Activated naive CD8-positive, alpha-beta T cell treated with anti-CD3 and anti-CD28 coated beads, Interleukin-2, amount 50 U/mL, for 24 hours (primary cell): Measurements from ENCODE around the gene UBL7.

Source experiments
- ATAC-seq: fragments of 150-1000 bp; cut with Tn5 transposase; one replicate; pipeline ENCODE4 v1.10.0; 2021
- DNase-seq: peaks from one replicate; pipeline ENCODE4 v3.0.0; 2021
- H3K27ac Mint-ChIP-seq: one replicate; pipeline ENCODE4 v1.8.0; 2021; ENCODE audit warnings: mild to moderate bottlenecking, mixed read lengths
- H3K27me3 Mint-ChIP-seq: one replicate; pipeline ENCODE4 v1.8.0; 2021; ENCODE audit warnings: mixed read lengths
- H3K36me3 Mint-ChIP-seq: one replicate; pipeline ENCODE4 v1.8.0; 2021; ENCODE audit warnings: low read depth, mixed read lengths
- H3K4me1 Mint-ChIP-seq: one replicate; pipeline ENCODE4 v1.8.0; 2021; ENCODE audit warnings: mixed read lengths
- H3K4me3 Mint-ChIP-seq: one replicate; pipeline ENCODE4 v1.8.0; 2021; ENCODE audit warnings: mild to moderate bottlenecking, moderate library complexity, mixed read lengths
- H3K9me3 Mint-ChIP-seq: one replicate; pipeline ENCODE4 v1.8.0; 2021; ENCODE audit warnings: mixed read lengths

Gene UBL7

DNA sequence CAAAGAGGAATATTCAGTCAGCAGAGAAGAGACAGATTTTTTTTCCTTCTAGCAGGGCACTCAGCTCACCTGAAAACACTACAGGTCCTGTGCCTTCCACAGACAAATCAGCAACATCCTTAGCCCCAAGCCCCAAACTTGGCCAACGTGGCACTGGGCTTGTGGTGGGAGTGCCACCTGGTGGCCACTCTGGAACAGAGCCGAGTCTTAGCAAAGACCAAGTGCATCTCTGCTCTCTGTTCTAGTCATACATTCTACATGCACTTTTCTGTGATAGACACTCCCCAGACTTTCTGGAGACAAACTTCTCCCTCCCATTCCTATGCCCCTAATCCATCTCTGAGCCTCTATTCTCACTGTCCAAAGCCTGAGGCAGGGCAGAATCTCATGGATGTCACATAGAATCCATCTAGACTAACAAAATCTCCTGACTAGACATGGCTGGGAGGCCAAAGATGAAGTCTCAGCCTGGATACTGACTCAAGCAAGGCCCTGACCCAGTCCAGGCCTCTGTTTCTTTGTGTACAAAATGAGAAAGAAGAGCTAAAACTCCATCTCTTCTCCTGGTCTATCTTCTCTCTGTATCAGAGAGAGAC is 22.1 kb downstream of the UBL7 start:
- Mint-ChIP-seq H3K27me3 (no peaks in the 10 kb centered on the region), H3K4me1 (peaks cover 41% of the 10 kb centered on the region), H3K27ac (peak overlapping the region; percentile 44), H3K4me3 (no peak overlapping the region), H3K9me3 (no peaks in the 10 kb centered on the region), H3K36me3 (no peaks in the 10 kb centered on the region)
- DNase-seq (peak; percentile 81), ATAC-seq (peak; percentile 80)

DNA sequence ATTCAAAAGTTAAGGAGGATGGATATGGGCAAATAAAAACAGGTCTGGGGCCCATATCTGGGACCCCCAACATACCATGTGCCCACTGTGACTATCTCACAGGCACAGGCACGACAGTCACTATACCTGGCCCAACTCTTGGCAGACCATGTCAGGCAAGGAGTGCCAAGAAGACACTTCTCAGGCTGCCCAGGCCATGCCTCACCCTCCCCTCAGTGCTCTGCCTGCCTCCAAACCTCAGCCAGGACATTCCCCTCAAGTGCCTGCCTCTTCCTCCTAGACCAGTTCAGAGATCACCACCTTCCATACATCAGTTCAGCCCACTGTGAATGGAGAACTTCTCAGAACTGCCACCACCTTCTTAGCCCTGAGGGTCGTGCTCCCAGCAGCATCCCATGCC is 22.8 kb downstream of the UBL7 start:
- no peaks in the 10 kb centered on the region for H3K36me3 Mint-ChIP-seq
- DNase-seq, result no peak
- H3K9me3 Mint-ChIP-seq, result no peaks in the 10 kb centered on the region
- H3K27me3 Mint-ChIP-seq, result no peaks in the 10 kb centered on the region
- no peak overlapping the region for H3K4me3 Mint-ChIP-seq
- H3K4me1 Mint-ChIP-seq, result peaks cover 41% of the 10 kb centered on the region
- ATAC-seq, result no peak
- H3K27ac Mint-ChIP-seq, result peak overlapping the region; percentile 44

DNA sequence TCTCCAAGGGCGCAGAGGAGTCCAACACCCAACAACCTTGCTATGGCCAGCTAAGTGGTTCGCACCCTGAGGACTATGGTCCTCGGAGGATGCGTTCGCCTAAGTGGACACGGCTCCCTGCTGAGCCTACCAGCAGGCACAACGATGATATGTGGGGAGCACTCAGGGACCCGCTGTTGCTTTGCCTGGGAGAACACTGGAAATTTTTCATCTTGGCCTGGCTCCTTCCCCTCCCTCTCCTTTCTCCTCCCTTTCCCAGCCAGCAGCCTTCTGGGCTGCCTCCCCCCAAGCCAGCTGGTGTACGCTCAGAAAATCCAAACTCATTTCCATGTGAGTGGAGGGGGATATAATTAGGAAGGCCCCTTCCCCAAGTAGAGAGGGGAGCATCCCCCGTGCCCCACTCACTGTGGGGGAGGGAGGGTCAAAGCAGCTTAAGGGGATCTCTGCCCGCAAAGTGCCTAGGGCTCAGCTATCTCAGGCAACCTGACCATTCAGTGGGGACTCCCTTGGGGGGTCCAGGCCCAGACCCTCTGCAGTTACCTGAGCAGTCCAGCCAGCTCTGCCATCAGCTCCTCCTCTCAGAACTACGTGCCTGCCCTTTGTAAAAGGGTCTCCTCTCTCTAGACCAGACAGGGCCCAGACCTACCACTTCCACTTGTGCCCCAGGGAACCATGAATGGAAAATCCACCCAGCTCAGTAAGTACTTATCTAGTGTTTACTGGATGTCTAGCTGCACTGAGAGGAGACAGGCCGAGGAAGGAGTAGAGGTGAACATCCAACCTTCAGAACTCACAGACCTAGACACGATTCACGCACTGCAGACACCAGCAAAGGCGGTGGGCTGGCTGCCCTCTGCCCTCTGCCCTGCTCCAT is 26.5 kb downstream of the UBL7 start:
- H3K27ac Mint-ChIP-seq, result peak overlapping the region; percentile 91
- ATAC-seq, result peak; percentile 9
- no peak for DNase-seq
- H3K9me3 Mint-ChIP-seq, result no peaks in the 10 kb centered on the region
- peaks cover 32% of the 10 kb centered on the region for H3K36me3 Mint-ChIP-seq
- peak overlapping the region; percentile 83 for H3K4me3 Mint-ChIP-seq
- H3K4me1 Mint-ChIP-seq, result peaks cover 67% of the 10 kb centered on the region
- no peaks in the 10 kb centered on the region for H3K27me3 Mint-ChIP-seq

DNA sequence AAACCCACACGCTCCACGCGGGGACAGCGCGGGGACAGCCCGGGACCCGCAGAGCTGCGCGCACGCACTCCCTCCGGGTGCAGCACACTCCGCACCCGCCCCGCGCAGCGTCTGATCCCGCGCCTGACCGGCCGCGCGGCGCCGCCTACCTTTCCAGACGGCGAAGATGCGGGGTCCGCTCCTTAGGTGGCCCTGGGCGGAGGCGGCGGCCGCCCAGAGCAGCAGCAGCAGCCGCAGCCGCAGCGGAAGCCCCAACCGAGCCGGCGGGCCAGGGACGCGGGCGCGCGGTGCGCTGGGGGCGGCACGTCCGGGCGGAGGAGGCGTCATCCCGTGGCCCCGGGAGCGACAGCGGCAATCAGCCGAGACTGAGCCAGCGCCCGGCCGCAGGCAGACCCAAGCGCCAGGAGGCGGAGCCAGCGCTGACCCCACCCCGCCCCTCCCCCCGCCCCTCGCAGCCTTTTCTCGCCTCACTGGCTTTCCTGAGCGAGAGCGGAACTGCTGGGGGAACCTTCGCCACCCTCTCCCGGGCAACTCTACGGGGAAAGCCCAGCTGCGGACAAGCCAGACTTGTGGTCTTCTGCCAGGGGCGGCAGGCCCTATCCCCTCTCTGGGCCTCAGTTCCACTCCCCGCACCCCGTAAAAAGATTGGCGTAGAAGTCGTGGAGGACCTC is 27.2 kb downstream of the UBL7 start, which contains the start of gene SEMA7A:
TSS of gene SEMA7A (minus strand) at position 367 of the 671 bp plus-strand sequence. CDS start at position 327, 40 bp downstream.
- H3K27me3 Mint-ChIP-seq, result no peaks in the 10 kb centered on the region
- H3K4me1 Mint-ChIP-seq, result peaks cover 74% of the 10 kb centered on the region

DNA sequence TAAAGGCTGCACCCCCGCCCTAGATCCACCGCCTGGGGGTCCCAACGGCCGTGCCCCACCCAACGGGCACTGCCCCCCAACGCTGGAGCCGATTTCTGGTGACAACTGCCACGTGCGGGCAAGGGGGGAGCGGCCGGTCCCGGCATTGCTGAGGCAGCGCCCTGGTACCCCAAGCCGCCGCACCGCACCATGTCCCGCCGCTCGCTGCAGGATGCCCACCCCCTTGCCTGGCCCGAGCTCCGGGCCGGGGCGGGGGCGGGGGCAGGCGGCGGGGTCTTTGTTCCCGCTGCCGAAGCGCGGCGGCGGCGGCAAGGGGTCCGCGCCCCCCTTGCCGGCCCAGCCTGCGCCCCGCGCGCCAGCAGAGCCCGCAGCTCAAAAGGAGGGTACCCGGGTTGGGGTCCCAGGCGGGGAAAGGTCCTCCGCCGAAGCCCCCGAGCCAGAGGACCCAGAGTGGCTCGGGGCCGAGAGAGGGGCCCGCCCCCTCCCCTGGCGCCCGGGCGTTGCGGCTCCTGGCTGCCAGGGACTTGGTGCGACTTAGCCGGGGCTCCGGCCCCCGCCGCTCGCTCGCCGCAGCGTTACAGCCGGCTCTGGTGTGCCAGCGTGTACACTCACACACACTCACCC is 27.9 kb downstream of the UBL7 start:
- peak overlapping the region; percentile 93 for H3K27ac Mint-ChIP-seq
- peaks cover 74% of the 10 kb centered on the region for H3K4me1 Mint-ChIP-seq
- peaks cover 45% of the 10 kb centered on the region for H3K36me3 Mint-ChIP-seq
- H3K27me3 Mint-ChIP-seq, result no peaks in the 10 kb centered on the region
- ATAC-seq (no peak), DNase-seq (no peak)
- H3K9me3 Mint-ChIP-seq, result no peaks in the 10 kb centered on the region
- peak overlapping the region; percentile 94 for H3K4me3 Mint-ChIP-seq

More for the DNA sequence above, 27.2 kb downstream of the UBL7 start, which contains the start of gene SEMA7A:
- Mint-ChIP-seq H3K27ac (peak within 1 kb of the TSS; percentile 93), H3K36me3 (peaks cover 40% of the 10 kb centered on the region), H3K9me3 (no peaks in the 10 kb centered on the region), H3K4me3 (peak within 1 kb of the TSS; percentile 94)
- DNase-seq, result peak; percentile 87
- ATAC-seq, result peak; percentile 79

DNA sequence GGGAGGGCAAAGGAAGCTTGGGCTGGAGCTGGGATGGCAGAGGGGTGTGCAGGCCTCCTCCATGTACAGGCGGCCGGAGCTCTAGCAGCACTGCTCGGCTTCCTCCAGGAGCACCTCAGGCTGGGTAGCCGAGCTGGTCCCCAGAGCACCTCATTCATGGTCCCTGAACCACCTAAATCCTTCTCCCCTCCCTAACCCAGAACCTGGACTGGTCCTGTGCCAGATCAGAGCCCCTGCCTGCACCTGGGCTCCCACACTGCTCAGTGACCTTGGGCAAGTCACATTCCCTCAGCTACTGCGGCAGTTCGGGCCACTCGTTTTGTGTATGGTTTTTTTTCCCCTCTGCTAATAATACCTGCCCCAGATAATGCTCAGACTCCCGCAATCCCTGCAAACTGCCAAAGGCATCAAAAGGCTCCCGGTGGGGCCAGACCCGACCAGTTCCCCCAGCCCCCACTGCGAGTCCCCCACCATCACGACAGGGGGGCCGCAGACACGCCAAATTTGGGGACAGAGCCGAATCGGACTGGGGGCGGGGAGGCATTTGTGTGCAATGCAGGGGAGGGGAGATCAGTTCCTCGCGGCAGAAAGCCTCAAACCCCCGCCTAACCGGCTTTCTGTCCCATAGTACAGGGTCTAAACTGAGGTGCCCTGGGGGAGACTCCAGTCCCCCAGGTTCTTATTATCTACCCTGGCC is 28.5 kb downstream of the UBL7 start:
- DNase-seq, result no peak
- Mint-ChIP-seq H3K27ac (peak overlapping the region; percentile 93), H3K4me1 (peaks cover 78% of the 10 kb centered on the region), H3K36me3 (peaks cover 51% of the 10 kb centered on the region), H3K27me3 (no peaks in the 10 kb centered on the region), H3K4me3 (peak overlapping the region; percentile 94), H3K9me3 (no peaks in the 10 kb centered on the region)
- no peak for ATAC-seq

DNA sequence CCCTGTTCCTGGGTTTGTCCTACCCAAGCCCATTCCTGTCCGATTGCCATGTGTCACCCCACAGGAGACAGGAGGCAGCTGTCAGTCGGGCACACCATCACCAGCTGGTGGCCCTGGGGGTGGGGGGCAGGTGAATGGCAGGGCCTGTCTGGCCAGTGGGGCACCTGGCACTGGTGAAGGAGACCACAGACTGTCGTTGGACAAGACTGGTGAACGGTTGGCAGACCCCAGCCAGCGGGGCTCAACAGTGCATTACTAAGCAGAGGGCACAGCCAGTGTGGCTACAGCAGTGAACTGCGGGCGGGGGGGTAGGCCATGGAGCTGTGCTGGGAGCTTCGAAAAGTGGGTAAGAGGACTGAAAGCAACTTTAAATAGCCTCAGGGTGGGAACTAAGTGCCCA is 29.3 kb downstream of the UBL7 start:
- ATAC-seq, result no peak
- DNase-seq, result peak; percentile 43
- no peaks in the 10 kb centered on the region for H3K27me3 Mint-ChIP-seq
- peaks cover 59% of the 10 kb centered on the region for H3K36me3 Mint-ChIP-seq
- H3K27ac Mint-ChIP-seq, result peak overlapping the region; percentile 93
- H3K4me3 Mint-ChIP-seq, result peak overlapping the region; percentile 94
- no peaks in the 10 kb centered on the region for H3K9me3 Mint-ChIP-seq
- H3K4me1 Mint-ChIP-seq, result peaks cover 81% of the 10 kb centered on the region

DNA sequence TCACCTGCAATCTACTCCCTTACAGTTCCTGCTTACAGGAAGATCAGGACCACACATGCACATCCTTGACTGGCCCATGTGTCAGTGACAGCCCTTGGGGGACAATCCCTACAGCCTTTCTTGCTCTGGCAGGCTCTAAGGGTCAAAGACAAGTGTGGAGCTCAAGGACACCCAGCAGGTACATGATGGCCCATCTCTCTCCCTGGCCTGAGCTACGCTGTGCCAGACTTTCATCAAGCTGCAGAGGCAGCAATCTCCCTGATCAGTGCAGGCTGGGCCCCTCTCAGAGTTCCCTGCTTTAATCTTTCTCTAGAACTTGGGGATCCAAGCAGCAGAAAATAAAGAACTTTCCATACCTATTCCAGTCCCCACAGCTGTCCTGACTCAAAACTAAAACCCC is 29.8 kb downstream of the UBL7 start:
- H3K9me3 Mint-ChIP-seq, result no peaks in the 10 kb centered on the region
- ATAC-seq, result no peak
- peaks cover 65% of the 10 kb centered on the region for H3K36me3 Mint-ChIP-seq
- H3K4me1 Mint-ChIP-seq, result peaks cover 81% of the 10 kb centered on the region
- no peak for DNase-seq
- no peaks in the 10 kb centered on the region for H3K27me3 Mint-ChIP-seq
- peak overlapping the region; percentile 94 for H3K4me3 Mint-ChIP-seq
- H3K27ac Mint-ChIP-seq, result peak overlapping the region; percentile 93

DNA sequence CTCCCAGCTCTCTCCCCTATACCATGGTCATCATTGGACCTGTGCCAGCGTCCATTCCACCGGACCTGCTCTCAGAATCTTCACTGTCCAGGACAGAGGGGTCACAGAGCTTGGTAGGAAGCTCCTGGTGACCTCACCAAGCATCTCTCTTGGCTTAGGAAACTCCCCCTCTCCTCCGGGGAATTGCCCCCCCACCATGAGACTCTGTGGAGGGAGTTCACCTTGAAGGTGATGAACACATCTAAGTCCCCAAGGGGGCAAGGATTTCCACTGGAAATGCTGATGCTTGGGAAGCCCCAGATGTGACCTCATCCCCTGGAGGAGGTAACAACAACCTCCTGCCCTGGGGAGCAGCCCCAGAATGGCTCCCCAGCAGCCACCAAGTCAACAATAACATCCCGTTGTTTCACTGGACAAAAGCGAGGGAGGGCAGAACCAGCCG is 30.4 kb downstream of the UBL7 start:
- peak overlapping the region; percentile 94 for H3K4me3 Mint-ChIP-seq
- peak overlapping the region; percentile 93 for H3K27ac Mint-ChIP-seq
- H3K4me1 Mint-ChIP-seq, result peaks cover 81% of the 10 kb centered on the region
- H3K9me3 Mint-ChIP-seq, result no peaks in the 10 kb centered on the region
- DNase-seq, result peak; percentile 51
- ATAC-seq, result peak; percentile 26
- no peaks in the 10 kb centered on the region for H3K27me3 Mint-ChIP-seq
- peaks cover 70% of the 10 kb centered on the region for H3K36me3 Mint-ChIP-seq

DNA sequence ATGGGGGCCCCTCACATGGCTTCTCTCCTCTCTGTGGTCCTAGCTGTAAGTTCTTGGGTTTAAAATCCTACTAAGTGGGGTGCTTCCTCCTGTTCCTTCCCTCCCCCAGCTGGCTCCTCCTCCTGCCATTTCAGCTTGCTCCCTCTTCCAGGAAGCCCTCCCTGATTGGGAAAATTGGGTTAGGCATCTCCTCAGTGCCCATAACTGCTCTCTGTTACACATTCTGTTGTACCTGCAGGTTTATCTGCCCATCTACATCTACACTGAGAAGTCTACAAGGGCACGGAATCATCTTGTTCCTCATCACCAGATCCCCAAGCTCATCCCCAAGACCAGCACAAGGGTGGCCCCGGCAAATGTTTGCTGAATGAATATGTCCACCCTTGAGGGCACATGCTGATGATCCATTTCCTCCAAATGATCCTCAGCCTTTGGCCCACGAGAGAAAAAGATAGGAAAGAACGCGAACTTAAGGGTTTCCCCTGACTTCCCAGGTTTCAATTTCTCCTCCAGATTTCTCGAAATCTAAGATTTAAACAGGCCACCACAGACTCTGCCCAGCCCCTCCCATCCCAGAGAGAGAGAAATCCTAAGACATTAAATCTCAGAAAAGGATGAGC is 31.1 kb downstream of the UBL7 start:
- Mint-ChIP-seq H3K4me3 (peak overlapping the region; percentile 94), H3K27me3 (no peaks in the 10 kb centered on the region), H3K9me3 (no peaks in the 10 kb centered on the region), H3K36me3 (peaks cover 72% of the 10 kb centered on the region), H3K27ac (peak overlapping the region; percentile 93), H3K4me1 (peaks cover 81% of the 10 kb centered on the region)
- ATAC-seq, result no peak
- DNase-seq, result no peak

DNA sequence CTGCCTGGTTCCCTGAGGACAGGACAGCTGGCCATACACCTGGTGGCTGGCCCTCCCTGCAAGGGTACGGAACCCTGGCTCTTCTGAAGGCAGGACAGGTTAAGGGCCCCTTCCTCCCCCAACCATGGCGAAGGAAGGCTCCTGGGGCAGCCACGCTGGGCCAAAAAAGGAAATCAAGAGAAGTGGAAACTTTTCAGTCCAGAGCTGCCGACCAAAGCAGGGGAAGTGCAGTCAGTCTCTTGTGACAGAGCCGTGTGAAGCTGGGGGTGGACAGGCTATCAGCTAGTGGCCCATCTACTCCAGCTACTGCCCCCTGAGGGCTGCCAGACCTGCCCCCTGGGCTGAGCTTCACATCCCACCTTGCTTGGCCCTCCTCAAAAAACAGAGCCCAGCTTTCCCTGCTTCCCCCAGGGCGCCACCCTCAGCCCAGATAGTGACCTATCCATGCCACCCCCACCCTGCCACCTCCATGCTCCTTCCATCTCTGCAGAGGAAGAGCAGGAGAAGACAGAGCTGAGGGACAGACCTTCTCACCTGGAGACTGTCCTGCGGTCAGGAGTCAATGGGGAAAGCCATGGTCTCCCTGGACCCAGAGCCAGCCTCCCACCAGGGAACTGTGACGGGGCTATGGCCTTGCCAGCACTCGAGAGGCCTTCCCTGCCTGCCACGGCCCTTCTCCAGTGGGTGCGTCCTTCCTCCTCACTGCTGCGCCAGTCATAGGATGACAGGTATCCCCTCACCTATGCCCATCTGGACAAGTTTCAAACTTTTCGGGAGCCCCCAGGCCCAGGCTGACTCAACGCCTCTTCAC is 31.8 kb downstream of the UBL7 start:
- ATAC-seq, result no peak
- H3K9me3 Mint-ChIP-seq, result no peaks in the 10 kb centered on the region
- peaks cover 76% of the 10 kb centered on the region for H3K36me3 Mint-ChIP-seq
- H3K27ac Mint-ChIP-seq, result peak overlapping the region; percentile 93
- peaks cover 81% of the 10 kb centered on the region for H3K4me1 Mint-ChIP-seq
- H3K27me3 Mint-ChIP-seq, result no peaks in the 10 kb centered on the region
- H3K4me3 Mint-ChIP-seq, result peak overlapping the region; percentile 94
- no peak for DNase-seq

DNA sequence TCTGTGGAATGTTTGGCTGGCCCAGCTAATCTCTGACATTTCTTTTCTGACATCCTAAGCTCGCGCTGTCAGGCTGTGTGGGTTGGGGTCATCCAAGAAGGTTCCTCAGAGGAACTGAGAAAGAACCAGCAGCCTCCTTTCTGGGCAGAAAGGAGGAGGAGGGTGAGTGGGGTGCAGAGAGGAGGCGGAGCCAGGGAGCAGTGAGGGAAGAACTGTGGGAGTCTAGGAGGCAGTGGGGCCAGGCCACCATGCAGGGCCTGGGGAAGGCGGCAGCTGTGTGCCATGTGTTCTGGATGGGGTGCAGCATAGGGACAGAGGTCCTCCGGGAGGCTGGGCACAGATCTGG is 32.5 kb downstream of the UBL7 start:
- peaks cover 83% of the 10 kb centered on the region for H3K36me3 Mint-ChIP-seq

More for the DNA sequence above, 32.5 kb downstream of the UBL7 start:
- ATAC-seq (no peak), DNase-seq (no peak)
- Mint-ChIP-seq H3K4me1 (peaks cover 86% of the 10 kb centered on the region), H3K9me3 (no peaks in the 10 kb centered on the region), H3K27ac (peak overlapping the region; percentile 93), H3K27me3 (no peaks in the 10 kb centered on the region), H3K4me3 (peak overlapping the region; percentile 94)
